Measurements from ENCODE around the gene CHRNA1. TPM values are rescaled to one million over a fixed set of nuclear protein-coding genes. Genes with fewer than 3 reads are reported as not detected.

Gene CHRNA1
- total RNA-seq = not detected

DNA sequence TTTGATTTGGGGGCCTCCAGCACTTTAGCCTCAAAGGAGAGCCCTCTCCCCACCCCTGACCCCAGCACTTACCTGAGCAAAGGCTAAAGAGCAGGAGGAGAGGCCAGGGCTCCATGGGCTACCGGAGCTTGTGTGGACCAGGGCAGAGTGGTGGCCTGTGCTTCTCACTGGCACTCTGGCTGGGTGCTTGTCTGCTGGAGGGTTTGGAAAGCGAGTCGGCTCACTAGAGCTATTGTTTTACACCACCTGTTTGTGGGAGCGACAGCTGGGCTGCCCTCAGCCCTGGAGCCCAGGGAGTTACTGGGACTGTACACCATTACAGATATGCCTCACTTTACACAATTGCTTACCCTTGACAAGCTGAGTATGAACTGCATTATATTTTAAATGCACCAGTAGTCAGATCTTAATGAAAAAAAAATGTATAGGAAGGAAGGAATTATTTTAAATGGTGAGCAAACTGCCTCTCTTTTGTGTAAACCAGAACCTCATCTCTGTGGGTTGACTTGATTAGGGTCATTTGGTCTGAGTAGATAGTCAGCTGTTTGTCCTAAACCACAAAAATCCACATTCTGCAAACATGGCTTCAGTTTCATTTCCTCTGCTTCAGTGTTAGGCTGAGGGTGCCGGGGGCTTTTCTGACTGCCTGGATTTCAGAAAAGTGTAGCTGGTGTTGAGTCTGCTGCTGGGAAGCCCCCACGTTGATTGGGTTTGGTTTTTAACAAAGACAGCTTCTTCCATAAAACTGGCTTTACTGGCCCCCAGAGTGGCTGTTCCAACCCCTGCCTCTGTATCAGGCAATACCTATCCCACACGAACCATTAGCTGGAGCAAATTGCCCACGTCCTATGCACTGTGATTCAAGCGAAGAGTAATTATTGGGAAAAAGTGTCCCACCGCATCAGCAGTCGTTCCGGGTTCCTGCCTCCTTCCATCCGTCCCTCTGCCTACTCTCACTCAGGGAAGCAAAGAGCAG lies at the start of gene CHRNA1:
Gene CHRNA1, minus strand, starts transcription at position 193 of the 976 bp plus-strand sequence. Its CDS starts 78 bp downstream, at position 115.
- no peak within 1 kb of the TSS for H3K4me3 Mint-ChIP-seq
- CTCF ChIA-PET = interaction anchor here (2.6 kb wide), 1 partner anchor 15 kb away, joined by 15 read pairs; no protein-coding TSS in a partner anchor
- H3K27me3 Mint-ChIP-seq (ENCODE audit: low read depth) = peaks cover 4% of the 10 kb centered on the region
- ATAC-seq (no peak), DNase-seq (no peak)
- no peaks in the 10 kb centered on the region for H3K36me3 Mint-ChIP-seq (ENCODE audit: low read depth)
- H3K27ac Mint-ChIP-seq = no peak within 1 kb of the TSS
- POLR2A ChIA-PET = interaction anchor here (0.7 to 1.0 kb wide), 2 partner anchors 12 to 13 kb away, joined by 5 to 8 read pairs; no protein-coding TSS in a partner anchor
- no peaks in the 10 kb centered on the region for H3K9me3 Mint-ChIP-seq (ENCODE audit: insufficient read depth)
- H3K4me1 Mint-ChIP-seq (ENCODE audit: low read depth) = peaks cover 9% of the 10 kb centered on the region

DNA sequence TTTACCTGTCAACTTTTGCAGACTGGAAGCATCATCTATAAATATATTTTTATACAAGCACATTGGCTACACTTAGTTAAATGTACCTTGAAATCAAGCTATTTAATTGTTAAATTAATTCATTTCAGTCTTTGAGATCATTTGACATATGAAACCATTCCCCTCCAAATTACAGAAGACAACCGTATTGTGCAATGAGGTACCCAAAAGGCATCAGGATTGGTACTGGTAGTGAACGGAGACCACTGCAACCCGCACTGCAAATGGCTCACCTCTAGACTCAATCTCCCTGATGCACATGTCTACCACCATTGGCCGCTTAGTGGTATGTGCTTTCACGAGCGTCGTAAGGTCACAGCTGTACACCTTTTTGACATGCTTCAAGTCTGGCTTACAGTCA lies 47.8 kb upstream of the CHRNA1 start:
- Mint-ChIP-seq H3K4me3 (no peak overlapping the region), H3K36me3 (ENCODE audit: low read depth) (no peaks in the 10 kb centered on the region), H3K4me1 (ENCODE audit: low read depth) (no peaks in the 10 kb centered on the region), H3K9me3 (ENCODE audit: insufficient read depth) (no peaks in the 10 kb centered on the region), H3K27me3 (ENCODE audit: low read depth) (peaks cover 2% of the 10 kb centered on the region), H3K27ac (no peak overlapping the region)
- POLR2A ChIA-PET = no interaction called here
- CTCF ChIA-PET = no interaction called here
- no peak for ATAC-seq
- DNase-seq = no peak

DNA sequence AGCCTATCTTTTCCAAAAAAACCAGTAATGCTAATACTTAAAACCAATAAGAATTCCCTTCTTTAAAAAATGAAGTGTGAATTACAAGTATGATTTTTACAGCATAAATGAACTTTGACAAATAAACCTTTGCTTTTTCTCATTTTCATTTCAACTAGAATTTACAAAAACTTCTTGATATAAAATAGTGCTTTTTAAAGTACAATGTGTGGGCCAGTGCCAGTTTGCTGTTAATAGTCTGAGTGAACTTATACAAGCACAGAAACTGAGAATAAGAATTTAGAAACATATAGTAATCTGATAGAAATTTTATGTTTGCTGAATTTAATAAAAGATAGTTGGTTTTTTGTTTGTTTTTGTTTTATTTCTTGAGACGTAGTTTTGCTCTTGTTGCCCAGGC lies 43.7 kb upstream of the CHRNA1 start:
- CTCF ChIA-PET = no interaction called here
- H3K27me3 Mint-ChIP-seq (ENCODE audit: low read depth) = peaks cover 5% of the 10 kb centered on the region

DNA sequence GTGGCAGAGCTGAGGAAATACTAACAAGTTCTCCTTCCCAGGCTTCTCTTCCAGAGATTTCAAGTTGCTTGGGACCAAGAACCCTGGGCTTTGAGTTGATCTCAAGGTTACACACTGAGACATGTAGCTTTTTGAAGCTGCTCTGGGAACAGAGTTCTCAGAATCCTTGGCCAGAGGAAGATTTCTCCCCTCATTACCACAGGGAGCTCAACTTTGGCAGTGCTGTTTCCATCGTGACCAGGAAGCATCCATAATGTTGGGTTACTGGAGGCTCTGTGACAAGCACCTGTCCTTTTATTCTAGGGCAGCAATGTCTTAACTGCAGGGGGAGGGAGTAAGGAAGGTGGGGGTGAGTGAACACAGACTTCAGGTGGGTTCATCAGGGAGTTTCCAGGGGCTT lies 41.5 kb upstream of the CHRNA1 start:
- Mint-ChIP-seq H3K4me3 (no peak overlapping the region), H3K9me3 (ENCODE audit: insufficient read depth) (no peaks in the 10 kb centered on the region), H3K36me3 (ENCODE audit: low read depth) (no peaks in the 10 kb centered on the region), H3K27ac (no peak overlapping the region), H3K4me1 (ENCODE audit: low read depth) (no peaks in the 10 kb centered on the region), H3K27me3 (ENCODE audit: low read depth) (peaks cover 9% of the 10 kb centered on the region)
- ChIA-PET CTCF (interaction anchor here (1.1 to 1.2 kb wide), 2 partner anchors 10 to 35 kb away, joined by 3 to 4 read pairs; no protein-coding TSS in a partner anchor), POLR2A (no interaction called here)
- DNase-seq (no peak), ATAC-seq (no peak)

More for the DNA sequence above, 43.7 kb upstream of the CHRNA1 start:
- ATAC-seq = no peak
- Mint-ChIP-seq H3K27ac (no peak overlapping the region), H3K4me3 (no peak overlapping the region), H3K36me3 (ENCODE audit: low read depth) (no peaks in the 10 kb centered on the region), H3K4me1 (ENCODE audit: low read depth) (no peaks in the 10 kb centered on the region), H3K9me3 (ENCODE audit: insufficient read depth) (no peaks in the 10 kb centered on the region)
- no peak for DNase-seq
- POLR2A ChIA-PET = no interaction called here

DNA sequence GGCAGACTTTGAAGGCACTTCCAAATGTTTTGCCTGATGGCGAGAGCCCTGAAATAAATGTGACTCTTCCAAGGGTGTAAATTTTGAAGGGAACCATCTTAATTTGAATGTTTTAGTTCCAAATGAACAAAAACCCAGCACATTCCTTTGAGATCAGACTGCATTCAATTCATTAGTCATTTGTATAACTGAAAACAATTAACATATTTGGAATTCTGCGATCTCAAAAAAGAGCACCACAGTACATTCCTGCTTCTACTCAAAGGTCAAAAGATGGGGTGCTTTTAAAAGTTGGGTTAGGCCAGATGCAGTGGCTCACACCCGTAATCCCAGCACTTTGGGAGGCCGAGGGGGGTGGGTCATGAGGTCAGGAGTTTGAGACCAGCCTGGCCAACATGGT lies 38.2 kb upstream of the CHRNA1 start:
- H3K4me3 Mint-ChIP-seq = no peak overlapping the region
- peaks cover 9% of the 10 kb centered on the region for H3K27me3 Mint-ChIP-seq (ENCODE audit: low read depth)
- ChIA-PET CTCF (no interaction called here), POLR2A (no interaction called here)
- H3K9me3 Mint-ChIP-seq (ENCODE audit: insufficient read depth) = no peaks in the 10 kb centered on the region
- no peaks in the 10 kb centered on the region for H3K4me1 Mint-ChIP-seq (ENCODE audit: low read depth)
- no peak overlapping the region for H3K27ac Mint-ChIP-seq
- H3K36me3 Mint-ChIP-seq (ENCODE audit: low read depth) = no peaks in the 10 kb centered on the region
- no peak for ATAC-seq
- no peak for DNase-seq

DNA sequence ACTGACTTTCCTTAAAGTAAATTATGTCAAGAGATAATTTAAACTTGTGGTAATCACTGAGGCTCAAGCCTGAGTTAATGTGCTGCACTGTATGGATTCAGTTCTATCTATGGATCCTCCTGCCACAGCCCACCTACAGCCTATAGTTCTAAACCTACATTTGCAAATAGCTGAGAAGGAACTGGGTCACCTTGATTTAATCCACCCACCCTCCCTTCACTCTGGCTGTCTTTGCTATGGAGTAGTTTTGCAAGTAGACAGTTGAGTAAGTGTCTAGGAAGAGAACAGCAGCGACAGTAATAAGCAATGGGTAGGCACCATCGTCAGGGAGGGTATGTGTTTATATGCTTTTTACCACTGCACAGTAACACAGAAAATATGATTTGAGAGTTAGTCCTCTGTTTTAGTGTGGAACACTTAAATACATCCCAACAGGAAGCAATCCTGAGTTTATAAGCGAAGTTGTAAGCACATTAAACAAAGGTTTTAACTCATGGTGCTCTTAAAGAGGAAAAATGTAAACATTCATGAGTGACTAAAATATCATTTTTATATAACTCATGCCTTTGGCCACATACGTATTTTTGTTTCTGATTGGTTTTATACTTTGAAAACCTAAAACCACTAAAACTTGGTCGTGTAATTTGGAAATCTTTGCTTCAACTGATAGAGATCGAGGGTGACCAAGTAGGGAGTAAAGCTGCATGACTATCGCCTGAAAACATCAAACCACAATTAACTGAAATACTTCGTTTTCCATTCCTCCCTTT lies 36.3 kb upstream of the CHRNA1 start:
- H3K27me3 Mint-ChIP-seq (ENCODE audit: low read depth) = peaks cover 9% of the 10 kb centered on the region
- H3K36me3 Mint-ChIP-seq (ENCODE audit: low read depth) = no peaks in the 10 kb centered on the region
- no peaks in the 10 kb centered on the region for H3K9me3 Mint-ChIP-seq (ENCODE audit: insufficient read depth)
- DNase-seq (no peak), ATAC-seq (no peak)
- no peaks in the 10 kb centered on the region for H3K4me1 Mint-ChIP-seq (ENCODE audit: low read depth)
- no peak overlapping the region for H3K4me3 Mint-ChIP-seq
- H3K27ac Mint-ChIP-seq = no peak overlapping the region
- ChIA-PET CTCF (interaction anchor here (1.0 kb wide), 1 partner anchor 10 kb away, joined by 3 read pairs; no protein-coding TSS in a partner anchor), POLR2A (interaction anchor here (1.0 kb wide), 1 partner anchor 14 kb away, joined by 4 read pairs; no protein-coding TSS in a partner anchor)

DNA sequence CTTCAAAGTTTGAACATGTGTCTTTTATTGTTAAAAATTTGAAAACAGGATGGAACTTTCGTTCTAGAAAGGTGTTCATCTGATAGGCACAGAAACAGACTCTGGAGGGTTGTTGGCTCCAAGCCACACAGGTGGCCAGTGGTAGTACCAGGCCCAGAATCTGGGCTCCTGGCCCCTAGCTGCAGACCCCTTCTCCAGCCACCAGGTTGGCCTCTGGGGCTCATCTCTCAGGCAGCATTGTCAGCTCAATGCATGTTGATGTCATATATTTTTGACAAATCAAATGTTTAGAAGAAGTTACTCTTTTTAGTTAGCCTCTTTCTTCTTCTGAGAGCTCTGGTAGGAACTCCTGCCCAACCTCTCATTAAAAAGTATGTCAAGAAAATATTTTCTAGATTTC lies 34.5 kb upstream of the CHRNA1 start:
- CTCF ChIA-PET = interaction anchor here (1.0 kb wide), 1 partner anchor 186 kb away, joined by 3 read pairs; no protein-coding TSS in a partner anchor
- Mint-ChIP-seq H3K27ac (no peak overlapping the region), H3K9me3 (ENCODE audit: insufficient read depth) (no peaks in the 10 kb centered on the region), H3K4me1 (ENCODE audit: low read depth) (peaks cover 5% of the 10 kb centered on the region), H3K36me3 (ENCODE audit: low read depth) (no peaks in the 10 kb centered on the region), H3K4me3 (no peak overlapping the region), H3K27me3 (ENCODE audit: low read depth) (peaks cover 4% of the 10 kb centered on the region)
- no peak for DNase-seq
- no peak for ATAC-seq
- POLR2A ChIA-PET = no interaction called here

DNA sequence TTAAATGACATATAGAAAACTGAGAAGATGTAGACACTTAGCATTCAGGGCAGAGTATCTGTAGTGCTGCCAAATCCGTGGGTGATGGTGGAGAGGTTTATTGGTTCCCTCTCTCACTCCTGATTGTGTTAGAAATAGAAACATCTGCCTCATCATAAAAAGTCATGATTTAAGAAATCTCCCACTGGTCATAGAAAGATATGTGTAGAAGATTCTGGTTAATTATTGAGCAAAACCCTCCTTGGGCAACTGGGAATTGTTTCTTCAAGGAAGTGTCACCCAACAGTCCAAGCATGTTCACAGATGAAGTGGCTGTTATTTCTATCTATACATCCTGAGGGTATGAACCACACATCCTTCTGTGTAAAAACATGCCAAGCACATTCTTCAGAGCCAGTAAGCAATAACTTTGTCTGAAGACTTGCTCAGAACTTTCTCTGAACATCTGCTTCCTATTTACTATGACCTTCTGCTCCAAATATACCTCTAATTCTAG lies 33.6 kb upstream of the CHRNA1 start:
- ATAC-seq (no peak), DNase-seq (no peak)
- H3K4me3 Mint-ChIP-seq = no peak overlapping the region
- H3K9me3 Mint-ChIP-seq (ENCODE audit: insufficient read depth) = no peaks in the 10 kb centered on the region
- ChIA-PET CTCF (interaction anchor here (1.1 to 2.1 kb wide), 3 partner anchors 27 to 99 kb away, joined by 3 to 7 read pairs (median 6); no protein-coding TSS in a partner anchor), POLR2A (no interaction called here)
- peaks cover 4% of the 10 kb centered on the region for H3K27me3 Mint-ChIP-seq (ENCODE audit: low read depth)
- H3K4me1 Mint-ChIP-seq (ENCODE audit: low read depth) = peaks cover 5% of the 10 kb centered on the region
- H3K27ac Mint-ChIP-seq = no peak overlapping the region
- H3K36me3 Mint-ChIP-seq (ENCODE audit: low read depth) = no peaks in the 10 kb centered on the region

DNA sequence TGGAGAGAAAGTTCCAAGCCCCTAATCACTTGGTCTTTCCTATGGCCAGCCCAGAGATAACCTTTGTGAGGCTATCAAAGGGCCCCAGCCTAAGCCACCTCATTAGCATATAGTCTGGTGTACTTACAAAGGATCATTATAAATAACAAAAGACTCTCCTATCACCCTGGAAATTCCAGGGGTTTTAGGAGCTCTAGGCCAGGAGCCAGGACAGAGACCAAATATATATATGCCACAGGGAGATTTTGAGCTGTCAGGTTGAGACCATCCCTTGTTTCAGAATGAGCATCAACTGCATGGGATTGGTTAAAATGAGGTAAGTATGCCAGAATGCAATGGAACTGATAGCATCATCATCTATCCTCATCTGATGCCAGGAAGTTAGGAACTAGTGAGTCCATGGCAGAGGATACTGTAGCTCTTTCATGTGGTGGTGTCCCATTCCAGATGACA lies 32.1 kb upstream of the CHRNA1 start:
- POLR2A ChIA-PET = no interaction called here

DNA sequence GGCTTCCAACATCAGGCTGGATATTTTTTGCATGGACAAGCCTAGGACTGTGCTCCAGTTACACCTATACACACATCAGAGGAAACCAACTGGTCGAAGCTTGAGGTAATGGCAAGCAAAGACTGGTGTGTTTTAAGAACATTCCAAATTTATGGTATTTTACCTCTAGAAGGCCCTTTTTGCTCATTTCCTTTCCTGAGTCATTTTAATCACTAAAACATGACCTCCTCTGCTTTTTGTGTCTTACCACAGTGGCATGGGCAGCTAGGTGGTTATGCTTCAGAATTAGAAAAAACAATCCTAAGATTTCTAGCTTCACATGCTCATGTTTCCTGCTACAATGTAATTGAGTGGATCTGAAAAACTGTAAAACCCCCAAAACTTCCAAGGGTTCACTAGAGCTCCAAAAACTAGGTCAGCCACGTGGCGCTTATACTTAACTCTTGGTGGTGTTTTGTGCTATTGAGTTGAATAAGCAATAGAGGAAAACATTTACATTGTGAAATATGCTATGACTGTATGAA lies 30.6 kb upstream of the CHRNA1 start:
- Mint-ChIP-seq H3K4me3 (no peak overlapping the region), H3K27ac (no peak overlapping the region), H3K27me3 (ENCODE audit: low read depth) (no peaks in the 10 kb centered on the region), H3K4me1 (ENCODE audit: low read depth) (peaks cover 5% of the 10 kb centered on the region), H3K36me3 (ENCODE audit: low read depth) (no peaks in the 10 kb centered on the region), H3K9me3 (ENCODE audit: insufficient read depth) (no peaks in the 10 kb centered on the region)
- POLR2A ChIA-PET = interaction anchor here (0.7 kb wide), 1 partner anchor 100 kb away, joined by 3 read pairs; no protein-coding TSS in a partner anchor
- CTCF ChIA-PET = interaction anchor here (0.7 to 2.3 kb wide), 8 partner anchors 17 to 216 kb away, joined by 3 to 10 read pairs (median 4); no protein-coding TSS in a partner anchor
- ATAC-seq = no peak
- no peak for DNase-seq

More for the DNA sequence above, 32.1 kb upstream of the CHRNA1 start:
- no peaks in the 10 kb centered on the region for H3K9me3 Mint-ChIP-seq (ENCODE audit: insufficient read depth)
- H3K36me3 Mint-ChIP-seq (ENCODE audit: low read depth) = no peaks in the 10 kb centered on the region
- ATAC-seq (no peak), DNase-seq (no peak)
- H3K4me3 Mint-ChIP-seq = no peak overlapping the region
- no peak overlapping the region for H3K27ac Mint-ChIP-seq
- CTCF ChIA-PET = interaction anchor here (1.3 to 2.1 kb wide), 6 partner anchors 9 to 47 kb away, joined by 3 to 7 read pairs (median 5); no protein-coding TSS in a partner anchor
- H3K27me3 Mint-ChIP-seq (ENCODE audit: low read depth) = peaks cover 4% of the 10 kb centered on the region
- peaks cover 5% of the 10 kb centered on the region for H3K4me1 Mint-ChIP-seq (ENCODE audit: low read depth)

DNA sequence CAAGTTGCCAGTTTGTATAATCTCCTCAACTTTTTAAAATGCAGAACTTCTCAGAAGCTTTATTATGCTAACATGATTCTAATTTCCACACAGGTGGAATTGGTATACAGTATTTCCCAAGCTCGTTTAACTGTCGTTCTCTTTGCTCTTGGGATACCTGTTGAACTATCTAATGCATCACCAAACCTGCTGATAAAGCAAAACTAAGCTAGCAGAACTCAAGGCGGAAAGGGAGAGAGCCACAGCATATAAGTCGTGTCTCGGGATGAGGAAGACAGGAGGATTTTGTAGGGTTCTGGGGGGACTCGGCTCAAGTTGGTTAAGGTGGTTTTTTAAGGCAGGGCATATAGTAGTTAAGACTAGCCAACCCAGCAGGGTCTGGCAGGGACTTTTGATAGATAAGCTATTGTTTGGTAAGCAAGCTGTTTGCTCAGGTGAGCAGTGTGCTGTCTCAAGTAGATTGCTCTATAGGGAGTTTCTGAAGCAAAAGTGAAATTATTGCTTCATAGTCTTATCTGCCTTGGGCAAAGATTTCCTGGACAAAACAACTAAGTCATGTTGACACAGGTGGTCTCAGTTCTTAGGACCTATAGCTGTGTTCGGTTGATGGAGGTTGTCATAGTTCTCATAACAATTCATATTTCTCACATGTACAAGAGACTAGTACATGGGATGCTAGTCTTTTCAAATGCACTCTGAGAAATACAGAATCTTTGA lies 28.2 kb upstream of the CHRNA1 start:
- Mint-ChIP-seq H3K9me3 (ENCODE audit: insufficient read depth) (no peaks in the 10 kb centered on the region), H3K27ac (no peak overlapping the region), H3K4me3 (no peak overlapping the region), H3K4me1 (ENCODE audit: low read depth) (peaks cover 15% of the 10 kb centered on the region), H3K27me3 (ENCODE audit: low read depth) (no peaks in the 10 kb centered on the region), H3K36me3 (ENCODE audit: low read depth) (no peaks in the 10 kb centered on the region)
- ChIA-PET CTCF (interaction anchor here (0.8 to 1.7 kb wide), 3 partner anchors 15 to 43 kb away, joined by 3 to 4 read pairs (median 3); no protein-coding TSS in a partner anchor), POLR2A (no interaction called here)
- DNase-seq (no peak), ATAC-seq (no peak)

All from activated CD8-positive, alpha-beta T cell treated with anti-CD3 and anti-CD28 coated beads, Interleukin-2, amount 10 ng/mL, durations not matched to agents 7 days and 5 days (primary cell).